DLD1 (cell line): ENCODE data around the gene RANBP2.
"Not testable (repeated sequence)": the region's sequence is repeated elsewhere in the genome, so short reads cannot be mapped to it uniquely, and the experiment has no call there.

Source experiments
- in situ Hi-C: cut with HindIII; loops from 2 replicates; pipeline ENCODE4 v1.10.0; 2017; ENCODE audit warnings: low sequenced_read_pairs

RANBP2 gene

DNA sequence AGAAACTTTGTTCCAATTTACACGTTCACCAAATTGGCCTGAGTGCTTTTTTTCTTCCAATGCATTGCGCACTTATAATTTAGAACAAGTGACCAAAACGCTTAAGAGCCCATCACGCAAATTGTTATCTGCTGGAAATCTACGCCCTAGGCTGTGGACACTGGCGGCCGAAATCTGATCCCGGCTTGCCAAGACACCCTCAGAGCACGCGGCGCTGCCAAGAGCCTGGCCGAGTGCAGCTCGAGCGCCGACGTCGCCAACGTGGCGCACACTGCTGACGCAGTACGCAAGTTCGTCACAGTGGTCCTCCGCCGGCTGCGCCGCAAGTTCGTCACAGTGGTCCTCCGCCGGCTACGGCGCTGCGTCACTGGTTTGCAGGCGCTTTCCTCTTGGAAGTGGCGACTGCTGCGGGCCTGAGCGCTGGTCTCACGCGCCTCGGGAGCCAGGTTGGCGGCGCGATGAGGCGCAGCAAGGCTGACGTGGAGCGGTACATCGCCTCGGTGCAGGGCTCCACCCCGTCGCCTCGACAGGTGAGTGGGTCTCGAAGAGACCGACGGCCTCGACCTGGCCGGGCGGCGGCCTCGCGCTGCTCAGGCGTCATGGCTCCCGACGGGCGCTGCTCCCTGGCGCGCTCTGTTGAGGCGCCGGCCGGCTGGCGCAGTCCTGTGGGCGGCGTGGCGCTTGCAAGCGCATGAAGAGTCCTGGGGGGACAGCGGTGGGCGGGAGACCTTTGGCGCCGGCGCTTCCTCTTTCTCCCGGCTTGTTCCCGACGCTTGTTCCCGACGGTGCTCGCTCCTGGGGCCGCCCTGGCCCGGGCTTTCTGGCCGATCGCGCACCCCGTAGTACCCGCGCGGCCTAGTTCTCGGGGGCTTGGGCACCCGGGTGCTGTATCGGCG, at the start of gene RANBP2:
Gene RANBP2, plus strand, starts transcription at position 334 of the 896 bp plus-strand sequence. Its CDS starts 125 bp downstream, at position 459.
- in situ Hi-C loops: no loop called here

DNA sequence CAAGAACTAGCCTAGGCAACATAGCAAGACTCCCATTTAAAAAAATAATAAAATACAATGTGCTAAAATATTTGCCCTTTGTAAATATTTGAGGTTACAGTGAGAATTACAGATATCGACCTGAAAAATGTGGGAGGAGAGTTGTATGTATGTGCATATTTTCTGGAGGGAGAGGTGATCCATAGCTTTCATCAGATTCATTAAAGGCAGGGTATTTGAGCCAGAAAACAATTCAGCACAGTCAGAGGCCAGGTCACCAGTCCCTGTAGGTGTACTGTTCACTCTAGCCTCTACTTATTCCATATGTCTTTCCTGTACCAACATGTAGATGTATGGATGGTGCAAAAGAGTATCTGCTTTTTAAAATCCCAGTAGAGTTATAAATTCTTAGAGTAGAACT, 49.0 kb upstream of the RANBP2 start:
- in situ Hi-C loops: not testable (repeated sequence)

GRCh38 chr2:108672200-108672805, 47.0 kb upstream of the RANBP2 start:
- in situ Hi-C loops: not testable (repeated sequence)

- in situ Hi-C loops: not testable (repeated sequence)
Observed at GRCh38 chr2:108676522-108676921, 42.8 kb upstream of the RANBP2 start.

DNA sequence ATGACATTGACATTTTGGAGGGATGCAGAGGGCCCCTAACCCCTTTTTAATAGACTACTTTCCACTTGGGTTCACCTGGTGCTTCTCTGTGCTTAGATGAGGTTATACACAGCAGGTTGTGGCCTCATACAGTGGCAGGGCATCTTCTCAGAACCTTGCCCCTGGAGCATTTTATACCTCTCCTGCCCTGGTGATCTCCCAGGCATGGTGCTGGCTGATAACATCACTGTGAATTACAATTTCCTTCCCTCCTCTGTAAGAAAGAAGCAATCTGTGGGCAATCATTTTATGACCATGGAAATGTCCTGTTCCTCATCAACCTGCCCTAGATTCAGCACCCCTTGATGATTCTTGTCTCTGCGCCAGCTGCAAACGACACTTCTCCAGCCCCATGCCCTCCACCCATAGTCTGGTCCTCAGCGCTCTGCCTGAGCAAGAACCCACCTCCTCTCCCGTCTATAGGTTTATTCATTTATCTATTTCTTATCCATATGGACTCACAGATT, 42.0 kb upstream of the RANBP2 start:
- in situ Hi-C loops: not testable (repeated sequence)

DNA sequence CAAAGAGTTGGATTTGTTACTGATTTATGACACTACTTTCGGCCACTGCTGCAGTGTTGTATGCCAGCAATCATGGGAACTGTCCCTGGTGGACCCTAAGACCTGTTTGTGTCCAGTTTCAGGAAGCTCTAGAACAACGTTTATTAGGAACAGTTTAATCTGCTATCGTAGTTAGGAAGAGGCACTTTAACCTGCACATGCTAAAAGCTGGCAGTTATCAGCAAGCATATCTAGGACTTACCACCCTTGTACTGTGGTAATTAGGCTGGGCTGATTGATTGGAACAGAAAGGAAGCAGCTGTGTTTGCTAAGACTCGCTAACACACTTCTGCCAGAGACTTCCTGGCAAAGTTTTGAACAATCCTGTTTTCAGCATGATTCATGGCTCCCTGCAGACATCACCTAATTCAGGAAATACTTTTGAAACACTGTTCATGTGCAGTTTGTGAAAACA, 41.1 kb upstream of the RANBP2 start:
- in situ Hi-C loops: not testable (repeated sequence)

- in situ Hi-C loops: not testable (repeated sequence)
Observed at GRCh38 chr2:108680805-108681204, 38.5 kb upstream of the RANBP2 start.

DNA sequence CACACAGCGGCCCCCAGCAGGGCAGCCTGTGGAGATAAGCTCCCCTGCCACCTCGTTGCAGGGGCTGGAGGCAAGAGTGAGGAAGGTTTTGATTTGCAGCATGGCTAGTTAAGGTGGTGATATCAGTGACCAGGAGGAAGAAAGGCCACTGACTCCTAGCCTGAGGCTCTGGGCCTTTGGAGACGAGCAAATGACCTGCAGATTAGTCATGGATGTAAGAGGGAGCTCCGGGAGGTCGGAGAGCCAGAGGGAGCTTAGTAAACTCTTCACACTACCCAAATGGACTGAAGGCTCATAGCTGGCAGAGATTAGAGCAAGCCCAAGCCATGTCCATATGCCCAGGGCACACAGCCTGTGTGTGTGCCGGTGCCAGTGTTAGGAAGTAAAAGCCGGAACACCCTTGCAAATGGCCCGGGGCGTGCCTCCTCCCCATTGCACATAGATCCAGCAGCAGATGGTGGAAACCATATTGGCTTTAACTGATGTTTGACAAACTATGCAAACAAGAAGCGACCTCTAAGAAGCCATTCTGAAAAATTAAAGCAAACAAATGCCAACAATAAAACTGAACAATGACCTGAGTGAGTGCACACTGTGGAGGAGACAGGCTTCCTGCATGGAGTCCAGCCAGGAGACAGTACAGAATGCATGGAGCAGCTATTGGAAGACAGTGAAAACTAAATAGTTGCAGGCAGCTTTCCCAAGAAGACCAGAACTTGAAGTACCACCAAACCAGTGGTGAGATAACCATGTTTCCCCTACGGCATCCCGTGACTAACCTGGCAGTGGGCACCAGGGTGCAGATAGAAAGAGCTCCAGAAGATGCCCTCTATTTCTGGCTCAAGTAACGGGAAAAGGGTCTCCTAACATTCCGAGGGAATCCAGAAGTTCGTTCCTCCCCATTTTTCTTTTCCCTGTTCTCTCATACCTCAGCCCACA, 30.2 kb upstream of the RANBP2 start:
- in situ Hi-C loops: not testable (repeated sequence)

GRCh38 chr2:108690001-108690400, 29.3 kb upstream of the RANBP2 start:
- in situ Hi-C loops: not testable (repeated sequence)

DNA sequence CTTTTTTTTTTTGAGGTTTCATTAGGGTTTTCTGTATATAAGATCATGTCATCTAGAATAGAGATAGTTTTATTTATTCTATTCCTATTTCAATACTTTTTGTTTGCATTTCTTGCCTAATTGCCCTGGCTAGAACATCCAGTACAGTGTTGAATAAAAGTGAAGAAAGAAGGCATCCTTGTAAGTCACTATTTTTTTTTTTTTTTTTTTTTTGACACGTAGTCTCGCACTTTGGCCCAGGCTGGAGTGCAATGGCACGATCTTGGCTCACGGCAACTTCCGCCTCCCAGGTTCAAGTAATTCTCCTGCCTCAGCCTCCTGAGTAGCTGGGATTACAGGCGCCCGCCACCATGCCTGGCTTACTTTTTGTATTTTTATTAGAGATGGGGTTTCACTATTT, 27.8 kb upstream of the RANBP2 start:
- in situ Hi-C loops: no loop called here

- in situ Hi-C loops: no loop called here
Observed at GRCh38 chr2:108701208-108701607, 18.1 kb upstream of the RANBP2 start.

DNA sequence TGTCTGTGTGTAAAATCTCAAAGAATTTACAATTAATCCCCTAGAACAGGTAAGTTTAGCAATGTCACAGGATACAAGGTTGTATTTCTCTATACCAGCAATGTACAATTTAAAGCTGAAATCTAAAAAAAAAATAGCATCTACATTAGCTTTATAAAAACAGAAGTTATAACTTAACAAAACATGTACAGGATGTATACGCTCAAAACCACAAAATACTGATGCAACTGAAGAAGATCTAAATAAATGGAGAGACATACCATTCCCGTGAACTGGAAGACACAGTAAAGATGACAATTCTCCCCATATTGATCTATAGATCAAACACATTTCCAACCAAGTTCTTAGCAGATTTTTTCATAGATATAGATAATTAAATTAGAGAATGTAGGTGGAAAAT, 17.5 kb upstream of the RANBP2 start:
- in situ Hi-C loops: no loop called here

DNA sequence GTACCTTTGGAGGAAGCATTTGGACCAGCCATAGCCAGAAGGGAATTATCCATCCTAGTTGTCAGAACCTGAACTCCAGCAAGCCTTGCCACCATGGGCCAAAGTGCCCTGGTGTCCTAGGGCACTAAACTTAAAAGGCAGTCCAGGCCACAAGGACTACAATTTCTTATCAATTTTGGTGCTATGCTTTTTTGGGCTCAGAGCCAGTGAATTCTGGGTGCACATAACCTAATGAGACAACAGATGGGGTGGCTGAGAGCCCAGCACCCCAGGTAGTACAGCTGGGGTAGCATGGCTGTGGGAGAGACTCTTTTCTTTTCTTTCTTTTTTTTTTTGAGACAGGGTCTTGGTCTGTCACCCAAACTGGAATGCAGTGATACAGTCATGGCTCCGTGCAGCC, 14.4 kb upstream of the RANBP2 start:
- in situ Hi-C loops: no loop called here

DNA sequence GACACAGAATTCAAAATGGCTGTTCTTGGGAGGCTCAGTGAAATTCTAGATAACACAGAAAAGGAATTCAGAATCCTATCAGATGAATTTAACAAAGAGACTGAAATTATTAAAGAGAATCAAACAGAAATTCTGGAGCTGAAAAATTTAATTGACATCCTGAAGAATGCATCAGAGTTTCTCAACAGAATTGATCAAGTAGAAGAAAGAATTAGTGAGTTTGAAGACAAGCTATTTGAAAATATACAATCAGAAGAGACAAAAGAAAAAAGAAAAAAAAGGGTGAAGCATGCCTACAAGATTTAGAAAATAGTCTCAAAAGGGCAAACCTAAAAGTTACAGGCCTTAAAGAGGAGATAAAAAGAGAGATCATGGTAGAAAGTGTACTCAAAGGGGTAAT, 12.0 kb upstream of the RANBP2 start:
- in situ Hi-C loops: no loop called here

DNA sequence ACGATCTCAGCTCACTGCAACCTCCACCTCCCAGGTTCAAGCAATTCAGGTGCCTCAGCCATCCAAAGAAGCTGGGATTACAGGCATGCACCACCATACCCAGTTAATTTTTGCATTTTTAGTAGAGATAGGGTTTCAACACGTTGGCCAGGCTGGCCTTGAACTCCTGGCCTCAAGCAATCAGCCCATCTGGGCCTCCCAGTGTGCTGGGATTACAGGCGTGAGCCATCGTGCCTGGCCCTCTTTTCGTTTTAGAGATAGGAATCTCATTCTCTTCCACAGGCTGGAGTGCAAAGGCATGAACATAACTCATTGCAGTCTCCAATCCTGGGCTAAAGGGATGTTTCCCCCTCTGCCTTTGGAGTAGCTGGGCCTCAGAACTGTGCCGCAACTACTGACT, 2.3 kb upstream of the RANBP2 start:
- in situ Hi-C loops: not testable (repeated sequence)

- in situ Hi-C loops: not testable (repeated sequence)
Observed at GRCh38 chr2:108726048-108726447, 6.8 kb downstream of the RANBP2 start.

DNA sequence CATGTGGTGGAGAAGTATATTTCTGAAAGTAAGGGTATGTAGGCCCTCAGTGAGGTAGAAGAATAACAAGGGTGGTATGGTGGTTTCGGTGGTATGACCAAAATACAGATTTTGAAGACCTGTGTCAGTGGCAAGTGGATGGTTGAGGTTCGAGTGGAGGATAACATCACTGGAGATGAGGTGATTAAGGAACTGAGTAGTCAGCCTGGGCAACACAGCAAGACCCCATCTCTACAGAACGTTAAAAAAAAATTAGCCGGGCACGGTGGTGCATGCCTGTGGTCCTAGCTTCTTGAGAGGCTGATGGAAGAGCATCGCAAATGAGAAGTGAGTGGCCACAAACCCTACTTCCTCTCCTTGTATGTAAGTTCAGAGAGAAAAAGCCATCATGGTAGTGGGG, 15.4 kb downstream of the RANBP2 start:
- in situ Hi-C loops: not testable (repeated sequence)

GRCh38 chr2:108757973-108758372, 38.7 kb downstream of the RANBP2 start:
- in situ Hi-C loops: not testable (repeated sequence)

DNA sequence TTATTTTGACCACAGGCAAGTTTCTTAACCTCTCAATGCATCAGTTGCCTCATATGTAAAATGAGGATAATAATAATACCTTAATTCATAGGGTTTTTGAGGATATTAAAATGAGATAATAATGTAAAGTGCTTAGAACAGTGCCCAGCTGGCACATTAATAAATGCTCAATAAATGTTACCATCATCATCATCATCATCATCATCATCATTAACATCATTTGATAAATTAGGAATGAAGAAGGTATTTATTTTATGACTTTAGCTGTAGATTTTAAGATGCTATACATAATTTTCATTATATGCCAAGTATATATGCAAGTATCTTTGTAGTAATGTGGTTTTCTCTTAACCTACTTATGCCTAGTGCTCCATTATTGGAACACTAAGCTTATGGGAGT, 43.3 kb downstream of the RANBP2 start:
- in situ Hi-C loops: not testable (repeated sequence)

DNA sequence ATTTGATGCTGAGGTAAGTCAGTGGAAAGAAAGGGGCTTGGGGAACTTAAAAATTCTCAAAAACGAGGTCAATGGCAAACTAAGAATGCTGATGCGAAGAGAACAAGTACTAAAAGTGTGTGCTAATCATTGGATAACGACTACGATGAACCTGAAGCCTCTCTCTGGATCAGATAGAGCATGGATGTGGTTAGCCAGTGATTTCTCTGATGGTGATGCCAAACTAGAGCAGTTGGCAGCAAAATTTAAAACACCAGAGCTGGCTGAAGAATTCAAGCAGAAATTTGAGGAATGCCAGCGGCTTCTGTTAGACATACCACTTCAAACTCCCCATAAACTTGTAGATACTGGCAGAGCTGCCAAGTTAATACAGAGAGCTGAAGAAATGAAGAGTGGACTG, 47.4 kb downstream of the RANBP2 start:
- in situ Hi-C loops: not testable (repeated sequence)

- in situ Hi-C loops: not testable (repeated sequence)
Observed at GRCh38 chr2:108767859-108768258, 48.6 kb downstream of the RANBP2 start.
